Subcutaneous abdominal adipose tissue (tissue), 5 donors: ENCODE measurements around the gene PIGX.

Experiments
- H3K27ac ChIP-seq: one replicate; pipeline ENCODE4 v1.7.0; 2013; ENCODE audit warnings: low read depth, mild to moderate bottlenecking, inconsistent platforms, low read length, moderate library complexity
- H3K27me3 ChIP-seq, 5 donors: one replicate each; pipeline ENCODE4 v1.7.0; 2013; ENCODE audit warnings: low read length in 5 of 5, inconsistent platforms in 1 of 5; ENCODE audit not compliant: control insufficient read depth in 5 of 5, insufficient read depth in 4 of 5
- H3K36me3 ChIP-seq, 5 donors: one replicate each; pipeline ENCODE4 v1.7.0; 2013; ENCODE audit warnings: low read length in 5 of 5; ENCODE audit not compliant: control insufficient read depth in 5 of 5, insufficient read depth in 5 of 5
- H3K4me1 ChIP-seq, 5 donors: one replicate each; pipeline ENCODE4 v1.7.0; 2013; ENCODE audit warnings: low read length in 5 of 5, mild to moderate bottlenecking in 3 of 5, moderate library complexity in 1 of 5; ENCODE audit not compliant: control insufficient read depth in 5 of 5, insufficient read depth in 5 of 5
- H3K4me3 ChIP-seq, 5 donors: one replicate each; pipeline ENCODE4 v1.7.0; 2013; ENCODE audit warnings: low read length in 5 of 5, low read depth in 1 of 5
- H3K9ac ChIP-seq, 5 donors: one replicate each; pipeline ENCODE4 v1.7.0; 2013; ENCODE audit warnings: low read length in 5 of 5, mild to moderate bottlenecking in 4 of 5, moderate library complexity in 3 of 5
- H3K9me3 ChIP-seq, 5 donors: one replicate each; pipeline ENCODE4 v1.7.0; 2013; ENCODE audit warnings: low read length in 5 of 5; ENCODE audit not compliant: control insufficient read depth in 5 of 5
- donor health status: healthy.
- donor health status: healthy.
- donor health status: healthy.
- donor health status: healthy.
- donor health status: healthy.

The PIGX gene

GRCh38 chr3:196754091-196754981, 42.2 kb downstream of the PIGX start:
- no peak overlapping the region for H3K27ac ChIP-seq
- H3K9me3 ChIP-seq = peaks cover 0 to 7% (median 6%) of the 10 kb centered on the region in 5 donors
- peaks cover 0 to 9% (median 4%) of the 10 kb centered on the region in 5 donors for H3K36me3 ChIP-seq
- no peaks in the 10 kb centered on the region for H3K27me3 ChIP-seq
- peaks cover 0 to 15% (median 7%) of the 10 kb centered on the region in 5 donors for H3K4me1 ChIP-seq
- H3K4me3 ChIP-seq = no peak overlapping the region
- H3K9ac ChIP-seq = peak overlapping the region in 1 of 5 donors; percentile 7

GRCh38 chr3:196756732-196757131, 44.6 kb downstream of the PIGX start:
- peaks cover 0 to 15% (median 6%) of the 10 kb centered on the region in 5 donors for H3K4me1 ChIP-seq

GRCh38 chr3:196757876-196758739, 45.9 kb downstream of the PIGX start:
- Histone ChIP-seq H3K36me3 (peaks cover 0 to 9% (median 5%) of the 10 kb centered on the region in 5 donors), H3K27ac (no peak overlapping the region), H3K4me1 (peaks cover 0 to 15% (median 6%) of the 10 kb centered on the region in 5 donors), H3K9ac (no peak overlapping the region), H3K4me3 (no peak overlapping the region), H3K9me3 (peaks cover 0 to 7% (median 6%) of the 10 kb centered on the region in 5 donors), H3K27me3 (no peaks in the 10 kb centered on the region)

More at GRCh38 chr3:196756732-196757131, 44.6 kb downstream of the PIGX start:
- H3K9ac ChIP-seq = no peak overlapping the region
- peaks cover 0 to 7% (median 6%) of the 10 kb centered on the region in 5 donors for H3K9me3 ChIP-seq
- no peaks in the 10 kb centered on the region for H3K27me3 ChIP-seq
- no peak overlapping the region for H3K27ac ChIP-seq
- H3K4me3 ChIP-seq = no peak overlapping the region
- peaks cover 0 to 9% (median 5%) of the 10 kb centered on the region in 5 donors for H3K36me3 ChIP-seq

GRCh38 chr3:196763179-196763578, 51.0 kb downstream of the PIGX start:
- peaks cover 0 to 2% (median 0%) of the 10 kb centered on the region in 5 donors for H3K36me3 ChIP-seq
- H3K27ac ChIP-seq = no peak overlapping the region
- no peak overlapping the region for H3K4me3 ChIP-seq
- no peaks in the 10 kb centered on the region for H3K27me3 ChIP-seq
- H3K4me1 ChIP-seq = no peaks in the 10 kb centered on the region
- no peaks in the 10 kb centered on the region for H3K9me3 ChIP-seq
- H3K9ac ChIP-seq = no peak overlapping the region

GRCh38 chr3:196765454-196765853, 53.3 kb downstream of the PIGX start:
- no peak overlapping the region for H3K27ac ChIP-seq
- H3K4me1 ChIP-seq = no peaks in the 10 kb centered on the region
- H3K36me3 ChIP-seq = peaks cover 0 to under 1% (median 0%) of the 10 kb centered on the region in 5 donors
- no peak overlapping the region for H3K4me3 ChIP-seq
- H3K27me3 ChIP-seq = no peaks in the 10 kb centered on the region
- no peaks in the 10 kb centered on the region for H3K9me3 ChIP-seq
- no peak overlapping the region for H3K9ac ChIP-seq

GRCh38 chr3:196771067-196771466, 58.9 kb downstream of the PIGX start:
- H3K27ac ChIP-seq = no peak overlapping the region
- peaks cover 0 to 3% (median 0%) of the 10 kb centered on the region in 5 donors for H3K36me3 ChIP-seq
- no peak overlapping the region for H3K9ac ChIP-seq
- no peak overlapping the region for H3K4me3 ChIP-seq
- H3K4me1 ChIP-seq = peaks cover 0 to 15% (median 8%) of the 10 kb centered on the region in 5 donors
- no peaks in the 10 kb centered on the region for H3K9me3 ChIP-seq
- no peaks in the 10 kb centered on the region for H3K27me3 ChIP-seq

- H3K27ac ChIP-seq = no peak overlapping the region
- peaks cover 0 to 3% (median 0%) of the 10 kb centered on the region in 5 donors for H3K36me3 ChIP-seq
- no peak overlapping the region for H3K9ac ChIP-seq
- no peak overlapping the region for H3K4me3 ChIP-seq
- H3K27me3 ChIP-seq = no peaks in the 10 kb centered on the region
- H3K4me1 ChIP-seq = peaks cover 0 to 15% (median 8%) of the 10 kb centered on the region in 5 donors
- no peaks in the 10 kb centered on the region for H3K9me3 ChIP-seq
These were observed 59.9 kb downstream of the PIGX start for GRCh38 chr3:196772102-196772501.

GRCh38 chr3:196772897-196773296, 60.7 kb downstream of the PIGX start:
- Histone ChIP-seq H3K27ac (no peak overlapping the region), H3K36me3 (peaks cover 0 to 3% (median 0%) of the 10 kb centered on the region in 5 donors), H3K9me3 (no peaks in the 10 kb centered on the region), H3K27me3 (no peaks in the 10 kb centered on the region), H3K4me3 (no peak overlapping the region), H3K4me1 (peaks cover 0 to 15% (median 8%) of the 10 kb centered on the region in 5 donors), H3K9ac (no peak overlapping the region)

- Histone ChIP-seq H3K4me1 (peaks cover 0 to 16% (median 8%) of the 10 kb centered on the region in 5 donors), H3K36me3 (peaks cover 0 to 9% (median 0%) of the 10 kb centered on the region in 5 donors), H3K27ac (peak overlapping the region; percentile 6), H3K9me3 (no peaks in the 10 kb centered on the region), H3K27me3 (no peaks in the 10 kb centered on the region), H3K4me3 (no peak overlapping the region), H3K9ac (no peak overlapping the region)
These were observed 62.1 kb downstream of the PIGX start for GRCh38 chr3:196774191-196774820.
